22Rv1 (cell line): ENCODE measurements around the gene METTL4.
"Not testable (repeated sequence)": the region's sequence is repeated elsewhere in the genome, so short reads cannot be mapped to it uniquely, and the experiment has no call there.

ENCODE experiments used
- H3K27ac ChIP-seq: fragments of 450-650 bp; 2 replicates; pipeline ENCODE4 v1.5.1; 2017
- ZFX ChIP-seq: fragments of 450-650 bp; IDR thresholded peaks from 2 replicates; pipeline ENCODE4 v1.6.1; 2017; ENCODE audit warnings: antibody characterized with exemption, borderline replicate concordance
- TF ChIP-seq, protein P1 (sequence below): fragments of 450-650 bp; IDR thresholded peaks from 2 replicates; pipeline ENCODE4 v1.5.1; 2017; ENCODE audit warnings: mild to moderate bottlenecking

METTL4 gene

DNA sequence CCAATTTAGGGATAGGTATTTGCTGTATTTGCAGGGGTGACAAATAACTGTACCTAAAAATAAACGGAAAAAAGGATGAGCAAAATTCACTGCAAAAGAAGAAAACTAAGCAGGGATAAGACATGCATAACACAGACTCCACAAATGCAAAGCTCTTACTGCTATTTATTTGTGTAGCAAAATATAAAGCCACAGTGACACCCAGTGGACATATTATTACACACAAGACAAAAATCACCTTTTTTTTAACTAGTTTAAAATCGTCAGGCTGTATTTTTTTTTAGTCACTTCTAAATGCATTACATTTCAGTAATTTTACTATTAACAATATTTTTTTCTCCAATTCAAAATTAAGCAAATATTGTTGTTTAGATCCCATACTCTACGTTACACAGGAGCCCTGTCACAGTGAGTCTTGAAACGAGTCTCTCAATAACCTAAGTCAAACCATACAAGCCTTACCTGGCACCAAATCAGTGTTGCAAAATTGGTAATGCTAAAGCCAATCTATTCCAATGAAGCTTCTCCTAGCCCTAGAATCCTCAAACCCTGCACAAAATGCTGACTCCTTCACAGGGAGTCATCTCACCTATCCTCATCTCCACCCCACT lies 23.7 kb downstream of the METTL4 start:
- H3K27ac ChIP-seq = no peak overlapping the region
- TF ChIP-seq, protein P1, sequence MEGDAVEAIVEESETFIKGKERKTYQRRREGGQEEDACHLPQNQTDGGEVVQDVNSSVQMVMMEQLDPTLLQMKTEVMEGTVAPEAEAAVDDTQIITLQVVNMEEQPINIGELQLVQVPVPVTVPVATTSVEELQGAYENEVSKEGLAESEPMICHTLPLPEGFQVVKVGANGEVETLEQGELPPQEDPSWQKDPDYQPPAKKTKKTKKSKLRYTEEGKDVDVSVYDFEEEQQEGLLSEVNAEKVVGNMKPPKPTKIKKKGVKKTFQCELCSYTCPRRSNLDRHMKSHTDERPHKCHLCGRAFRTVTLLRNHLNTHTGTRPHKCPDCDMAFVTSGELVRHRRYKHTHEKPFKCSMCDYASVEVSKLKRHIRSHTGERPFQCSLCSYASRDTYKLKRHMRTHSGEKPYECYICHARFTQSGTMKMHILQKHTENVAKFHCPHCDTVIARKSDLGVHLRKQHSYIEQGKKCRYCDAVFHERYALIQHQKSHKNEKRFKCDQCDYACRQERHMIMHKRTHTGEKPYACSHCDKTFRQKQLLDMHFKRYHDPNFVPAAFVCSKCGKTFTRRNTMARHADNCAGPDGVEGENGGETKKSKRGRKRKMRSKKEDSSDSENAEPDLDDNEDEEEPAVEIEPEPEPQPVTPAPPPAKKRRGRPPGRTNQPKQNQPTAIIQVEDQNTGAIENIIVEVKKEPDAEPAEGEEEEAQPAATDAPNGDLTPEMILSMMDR = peak; percentile 79
- TF ChIP-seq ZFX = no peak

DNA sequence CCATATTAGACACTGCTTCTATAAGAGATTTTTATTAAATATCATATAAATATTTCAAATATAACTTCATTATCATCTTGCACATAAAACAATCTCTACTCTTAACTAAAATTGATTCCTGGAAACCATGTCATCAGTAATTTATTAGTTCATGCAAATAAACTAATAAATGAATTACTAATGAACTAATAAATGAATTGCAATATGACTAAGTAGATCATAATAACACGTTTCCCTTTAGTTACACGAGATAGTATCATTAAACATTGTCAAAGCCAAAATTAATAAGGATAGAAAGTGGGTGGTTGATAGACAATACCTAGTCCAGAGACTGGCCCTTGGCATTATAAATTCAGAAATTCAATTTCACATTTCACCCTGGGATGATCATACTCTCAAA lies 26.1 kb downstream of the METTL4 start:
- TF ChIP-seq, protein P1 = no peak
- no peak for TF ChIP-seq ZFX
- H3K27ac ChIP-seq = no peak overlapping the region

DNA sequence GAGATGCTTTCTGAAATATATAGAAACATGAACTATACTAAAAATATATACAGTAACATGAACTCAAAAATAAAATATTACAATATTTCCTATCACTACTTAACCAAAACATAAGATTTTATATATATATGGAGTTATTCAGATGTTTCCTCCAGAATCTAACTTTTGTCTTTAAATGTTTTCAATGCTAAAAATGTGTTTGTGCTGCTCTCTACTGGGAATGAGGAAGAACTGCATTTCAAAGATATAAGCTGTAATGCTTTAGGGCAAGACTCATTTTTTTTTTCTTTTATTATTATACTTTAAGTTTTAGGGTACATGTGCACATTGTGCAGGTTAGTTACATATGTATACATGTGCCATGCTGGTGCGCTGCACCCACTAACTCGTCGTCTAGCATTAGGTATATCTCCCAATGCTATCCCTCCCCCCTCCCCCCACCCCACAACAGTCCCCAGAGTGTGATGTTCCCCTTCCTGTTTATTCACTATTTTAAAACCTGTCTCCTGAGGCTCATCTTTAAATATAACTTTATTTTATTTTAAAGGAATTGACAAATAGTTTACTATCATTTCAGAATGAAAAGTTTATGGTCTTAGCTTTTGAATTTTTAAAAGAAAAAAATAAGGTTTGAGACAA lies 29.3 kb downstream of the METTL4 start:
- not testable (repeated sequence) for H3K27ac ChIP-seq
- TF ChIP-seq, protein P1 = peak; percentile 81

DNA sequence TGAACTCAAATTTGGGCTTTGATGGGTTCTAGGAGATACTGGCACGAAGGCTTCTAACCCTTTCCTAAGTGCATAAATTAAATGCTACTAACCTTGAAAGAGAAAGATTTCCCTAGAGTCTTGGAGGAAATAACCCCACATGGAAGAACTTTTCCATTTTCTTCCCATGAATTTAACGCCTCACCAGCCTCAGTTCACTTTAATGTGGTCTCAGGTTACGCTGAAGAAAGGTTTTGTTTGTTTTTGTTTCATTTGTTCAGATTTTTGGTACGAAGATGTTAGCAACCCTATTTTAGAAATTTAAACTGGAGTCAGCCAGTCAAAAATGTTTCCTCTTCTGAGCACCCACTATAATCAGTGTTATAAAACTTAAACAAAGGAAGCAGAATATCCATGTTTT lies 30.7 kb downstream of the METTL4 start:
- TF ChIP-seq, protein P1 = no peak
- TF ChIP-seq ZFX = no peak
- no peak overlapping the region for H3K27ac ChIP-seq

DNA sequence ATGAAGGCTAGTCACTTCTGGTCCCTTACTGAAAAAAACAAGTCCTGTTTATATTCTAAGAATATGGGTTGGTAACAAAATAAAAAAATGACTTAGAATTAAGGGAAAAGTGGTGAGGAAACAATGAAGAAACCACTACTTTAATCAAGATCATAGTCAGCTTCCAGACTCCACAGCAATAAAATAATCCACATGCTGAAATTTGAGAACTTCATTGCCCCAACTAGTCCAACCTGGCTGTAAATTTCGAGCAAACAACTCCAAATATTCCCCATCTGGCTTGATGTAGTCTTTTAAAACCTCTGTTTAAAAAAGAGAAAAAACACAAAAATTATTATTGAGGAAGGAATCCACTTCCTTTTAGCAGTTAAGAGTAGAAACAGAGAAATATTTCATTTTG lies 32.5 kb downstream of the METTL4 start:
- TF ChIP-seq, protein P1 = no peak
- no peak for TF ChIP-seq ZFX
- no peak overlapping the region for H3K27ac ChIP-seq

DNA sequence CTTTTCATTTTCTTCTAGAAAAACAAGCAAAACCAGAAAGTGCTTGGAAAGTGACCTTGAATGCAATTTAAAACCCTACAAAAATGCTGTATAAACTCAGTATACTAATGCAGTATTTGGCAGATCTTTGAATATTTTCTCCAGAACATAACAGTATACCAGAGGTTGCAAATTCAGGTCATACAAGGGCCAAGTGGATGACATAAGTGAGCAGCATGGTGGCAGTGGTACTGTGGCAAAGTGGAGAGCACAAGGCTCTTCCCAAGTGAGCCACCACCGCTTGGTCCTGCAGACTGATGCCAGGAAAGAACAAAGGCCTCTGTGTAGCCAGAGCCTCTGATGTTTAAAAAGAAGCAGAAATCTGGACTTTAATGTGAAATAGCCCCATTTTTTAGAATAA lies 33.1 kb downstream of the METTL4 start:
- TF ChIP-seq ZFX = no peak
- TF ChIP-seq, protein P1 = no peak
- no peak overlapping the region for H3K27ac ChIP-seq

DNA sequence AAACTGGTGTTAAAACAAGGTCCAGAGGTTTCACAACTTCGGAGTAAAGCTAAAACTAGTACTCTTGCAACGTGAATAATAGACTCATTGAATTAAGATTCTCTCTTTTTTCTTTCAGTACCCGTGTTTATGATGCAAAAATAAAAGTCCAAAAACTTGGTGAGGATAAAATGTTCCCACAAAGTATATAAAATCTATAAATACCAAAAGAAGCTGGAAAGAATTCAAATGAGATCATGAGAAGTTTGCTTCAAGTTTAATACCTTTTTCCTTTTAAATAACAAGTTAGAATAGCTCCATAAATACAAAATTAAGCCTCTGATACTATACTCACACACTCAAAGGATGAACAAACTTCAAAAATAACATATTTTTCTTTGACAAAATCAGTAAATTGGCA lies 34.0 kb downstream of the METTL4 start:
- no peak for TF ChIP-seq ZFX
- TF ChIP-seq, protein P1 = no peak
- H3K27ac ChIP-seq = no peak overlapping the region
